SK-N-MC (cell line): ENCODE measurements around the gene B4GAT1.
"Not testable (repeated sequence)": the region's sequence is repeated elsewhere in the genome, so short reads cannot be mapped to it uniquely, and the experiment has no call there.

Experiments used
- DNase-seq: peaks from one replicate; pipeline ENCODE4 v3.0.0-alpha.2; 2011; ENCODE audit warnings: low read depth, low spot score
- H3K27ac ChIP-seq: fragments of 200-600 bp; sonication (generic); 2 replicates; pipeline ENCODE4 v1.5.1; 2016; ENCODE audit warnings: mixed run types
- H3K36me3 ChIP-seq: fragments of 200-600 bp; sonication (generic); 2 replicates; pipeline ENCODE4 v1.6.1; 2017; ENCODE audit warnings: antibody characterized with exemption, low read length, mixed read lengths; ENCODE audit not compliant: insufficient read depth
- H3K4me3 ChIP-seq: fragments of 200-600 bp; sonication (generic); 2 replicates; pipeline ENCODE4 v1.5.1; 2016
- H3K9ac ChIP-seq: fragments of 200-600 bp; sonication (generic); 2 replicates; pipeline ENCODE4 v1.8.0; 2017; ENCODE audit warnings: mixed run types, mixed read lengths; ENCODE audit not compliant: insufficient read length
- H3K9me3 ChIP-seq: fragments of 200-600 bp; sonication (generic); 2 replicates; pipeline ENCODE4 v1.6.1; 2017; ENCODE audit warnings: low read depth, mild to moderate bottlenecking, antibody characterized with exemption, low read length, moderate library complexity, mixed read lengths
- EZH2 ChIP-seq: fragments of 200-600 bp; sonication (generic); IDR thresholded peaks from one replicate; pipeline ENCODE4 v1.6.1; 2017; ENCODE audit warnings: antibody characterized with exemption
- FOXP2 ChIP-seq: optimal IDR thresholded peaks from 2 replicates; pipeline ENCODE3; 2011; ENCODE audit warnings: mild to moderate bottlenecking, moderate library complexity; ENCODE audit not compliant: insufficient read depth; ENCODE audit errors: extremely low read length, control extremely low read depth
- POLR2AphosphoS5 ChIP-seq: IDR thresholded peaks from 2 replicates; pipeline ENCODE4 v1.6.1; 2012; ENCODE audit warnings: mild to moderate bottlenecking, low read depth, low read length, borderline replicate concordance

B4GAT1 gene

DNA sequence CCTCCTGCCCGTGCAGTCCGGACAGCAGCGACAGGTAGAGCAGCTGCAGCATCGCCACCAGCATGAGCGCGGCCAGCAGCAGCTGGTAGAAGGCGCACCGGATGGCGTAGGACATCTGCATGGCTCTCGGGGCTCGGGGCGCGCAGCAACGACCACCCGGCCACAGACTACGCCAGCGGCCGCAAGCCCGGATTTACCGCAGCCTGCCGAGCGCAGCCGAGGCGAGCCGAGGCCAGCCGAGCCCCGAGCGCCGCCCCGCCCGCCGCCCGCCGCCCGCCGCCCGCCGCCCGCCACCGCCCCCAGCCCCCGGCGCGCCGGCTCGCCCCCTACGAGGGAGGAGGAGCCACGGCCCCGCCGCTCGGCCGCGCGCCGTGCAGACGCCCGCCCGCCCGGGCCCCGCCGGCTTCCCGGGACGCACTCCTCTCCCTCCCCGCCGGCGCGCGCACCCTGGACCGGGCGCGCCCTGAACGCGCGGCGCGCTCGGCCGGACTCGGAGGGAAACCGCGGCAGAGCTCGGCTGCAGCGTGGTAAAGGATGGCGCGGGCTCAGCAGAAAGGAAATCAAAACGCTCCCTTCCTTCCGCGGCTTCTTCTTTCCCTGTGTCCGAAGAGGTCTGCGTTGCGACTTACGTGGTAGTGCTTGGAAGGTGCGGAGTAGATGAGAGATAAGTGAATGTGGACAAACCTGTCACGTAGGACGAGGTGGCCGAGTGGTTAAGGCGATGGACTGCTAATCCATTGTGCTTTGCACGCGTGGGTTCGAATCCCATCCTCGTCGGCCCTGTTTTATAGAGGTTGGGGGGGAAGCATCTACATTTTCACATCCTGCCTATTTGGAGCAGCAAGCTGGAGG, at the start of gene B4GAT1:
Gene B4GAT1 (minus strand): TSS at position 205 of the 852 bp plus-strand sequence. CDS start 84 bp downstream, at position 121.
- H3K27ac ChIP-seq = peak within 1 kb of the TSS; percentile 88
- TF ChIP-seq FOXP2 (no peak), POLR2AphosphoS5 (peak; percentile 76), EZH2 (no peak)

GRCh38 chr11:66393954-66394353, 46.5 kb upstream of the B4GAT1 start:
- TF ChIP-seq EZH2 (no peak), FOXP2 (no peak), POLR2AphosphoS5 (no peak)
- no peak overlapping the region for H3K27ac ChIP-seq
- H3K36me3 ChIP-seq = no peaks in the 10 kb centered on the region
- no peak overlapping the region for H3K4me3 ChIP-seq
- H3K9ac ChIP-seq = no peak overlapping the region
- no peaks in the 10 kb centered on the region for H3K9me3 ChIP-seq
- no peak for DNase-seq

More for the DNA sequence above, at the start of gene B4GAT1:
- Histone ChIP-seq H3K36me3 (no peaks in the 10 kb centered on the region), H3K4me3 (peak within 1 kb of the TSS; percentile 96), H3K9me3 (no peaks in the 10 kb centered on the region), H3K9ac (peak within 1 kb of the TSS; percentile 90)
- DNase-seq = peak; percentile 78

- H3K27ac ChIP-seq = no peak overlapping the region
- TF ChIP-seq EZH2 = no peak
- no peak for TF ChIP-seq FOXP2
- TF ChIP-seq POLR2AphosphoS5 = no peak
Measured at GRCh38 chr11:66391322-66391721, 43.9 kb upstream of the B4GAT1 start.

DNA sequence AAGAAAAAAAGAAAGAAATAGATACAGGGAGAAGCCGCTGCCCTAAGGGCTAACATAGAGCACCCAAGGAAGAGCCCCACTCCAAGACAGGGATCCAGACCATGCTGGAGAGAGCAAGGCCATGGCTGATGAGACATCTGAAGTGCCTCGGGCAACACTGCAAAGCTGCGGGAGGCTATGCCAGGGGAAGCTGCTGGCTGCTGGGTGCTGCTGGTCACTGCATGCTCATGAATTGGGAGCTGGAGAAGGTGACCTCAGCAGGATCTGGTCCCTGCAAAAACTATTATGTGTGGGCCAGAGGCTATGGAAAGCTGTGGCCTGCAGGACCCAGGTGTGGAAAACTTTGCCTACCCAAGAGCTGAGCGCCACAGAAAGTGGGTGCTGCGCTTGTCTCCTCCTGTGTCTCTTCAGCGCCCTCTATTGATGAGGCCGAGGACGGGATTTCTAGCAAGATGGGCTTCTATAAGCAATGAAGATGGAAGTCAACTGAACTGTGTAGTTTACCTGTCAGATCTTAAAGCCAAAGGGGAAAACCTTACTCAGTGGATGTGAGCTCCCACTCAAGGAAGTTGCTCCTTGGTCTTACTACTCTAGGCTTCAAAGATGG, 41.5 kb upstream of the B4GAT1 start:
- DNase-seq = no peak
- Histone ChIP-seq H3K36me3 (no peaks in the 10 kb centered on the region), H3K9me3 (no peaks in the 10 kb centered on the region), H3K27ac (no peak overlapping the region), H3K4me3 (no peak overlapping the region), H3K9ac (no peak overlapping the region)
- TF ChIP-seq FOXP2 = no peak
- no peak for TF ChIP-seq POLR2AphosphoS5

More at GRCh38 chr11:66391322-66391721, 43.9 kb upstream of the B4GAT1 start:
- no peak overlapping the region for H3K9ac ChIP-seq
- DNase-seq = no peak
- no peaks in the 10 kb centered on the region for H3K9me3 ChIP-seq
- no peak overlapping the region for H3K4me3 ChIP-seq
- no peaks in the 10 kb centered on the region for H3K36me3 ChIP-seq

DNA sequence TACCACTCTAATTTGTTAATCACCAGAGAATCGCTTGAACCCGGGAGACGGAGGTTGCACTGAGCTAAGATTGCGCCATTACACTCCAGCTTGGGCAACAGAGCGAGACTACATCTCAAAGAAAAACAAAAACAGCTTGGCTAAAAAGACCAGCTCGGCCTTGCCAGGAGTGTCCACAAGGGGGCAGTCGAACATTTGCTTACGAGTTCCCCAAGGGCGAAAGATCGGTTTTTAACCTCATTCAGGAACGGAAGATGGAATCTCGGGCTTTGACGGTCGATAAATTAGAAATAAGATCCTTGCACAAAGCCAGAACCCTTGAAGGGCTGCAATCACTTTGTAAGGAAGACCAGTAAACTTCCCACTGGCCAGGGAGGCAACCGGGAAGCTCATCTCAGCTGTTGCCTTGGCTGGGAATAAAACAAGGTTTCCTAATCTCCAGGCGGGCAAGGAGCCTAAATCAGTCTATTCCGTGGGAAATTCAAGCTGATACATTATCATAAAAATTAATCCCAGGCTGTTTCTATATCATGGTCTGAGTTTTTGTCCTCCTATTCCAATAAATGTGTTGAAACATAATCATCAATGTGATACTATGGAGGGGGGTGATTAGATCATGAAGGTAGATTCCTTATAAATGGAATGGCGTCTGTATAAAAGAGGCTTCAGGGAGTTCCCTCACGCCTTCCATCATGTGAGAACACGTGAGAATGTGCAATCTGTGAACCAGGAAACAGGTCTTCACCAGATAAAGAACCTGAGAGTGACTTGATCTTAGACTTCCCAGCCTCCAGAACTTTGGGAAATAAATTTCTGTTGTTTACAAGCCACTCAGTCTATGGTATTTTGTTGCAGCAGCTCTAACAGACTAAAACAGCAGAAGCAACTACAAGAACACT, 39.0 kb upstream of the B4GAT1 start:
- H3K27ac ChIP-seq = no peak overlapping the region
- no peaks in the 10 kb centered on the region for H3K36me3 ChIP-seq
- H3K4me3 ChIP-seq = peak overlapping the region; percentile 78
- peak; percentile 57 for DNase-seq
- peak overlapping the region; percentile 73 for H3K9ac ChIP-seq
- no peaks in the 10 kb centered on the region for H3K9me3 ChIP-seq
- no peak for TF ChIP-seq EZH2
- no peak for TF ChIP-seq FOXP2
- no peak for TF ChIP-seq POLR2AphosphoS5

DNA sequence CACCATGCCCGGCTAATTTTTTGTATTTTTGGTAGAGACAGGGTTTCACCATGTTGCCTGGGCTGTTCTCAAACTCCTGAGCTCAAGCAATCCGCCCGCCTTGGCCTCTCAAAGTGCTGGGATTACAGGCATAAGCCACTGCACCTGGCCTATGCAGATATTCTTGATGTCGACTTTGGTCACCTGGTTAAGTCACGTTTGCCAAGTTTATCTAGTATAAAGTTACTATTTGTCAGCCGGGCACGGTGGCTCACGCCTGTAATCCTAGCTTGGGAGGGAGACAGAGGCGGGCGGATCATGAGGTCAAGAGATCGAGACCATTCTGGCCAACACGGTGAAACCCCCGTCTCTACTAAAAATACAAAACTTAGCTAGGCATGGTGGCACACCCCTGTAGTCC, 36.9 kb upstream of the B4GAT1 start:
- not testable (repeated sequence) for H3K4me3 ChIP-seq, H3K9me3 ChIP-seq, H3K27ac ChIP-seq, H3K36me3 ChIP-seq, DNase-seq, H3K9ac ChIP-seq

GRCh38 chr11:66380264-66380663, 32.8 kb upstream of the B4GAT1 start:
- H3K36me3 ChIP-seq, H3K9me3 ChIP-seq, H3K27ac ChIP-seq, DNase-seq, H3K4me3 ChIP-seq, H3K9ac ChIP-seq: not testable (repeated sequence)

GRCh38 chr11:66373690-66374287, 26.4 kb upstream of the B4GAT1 start:
- H3K36me3 ChIP-seq, H3K4me3 ChIP-seq, H3K9me3 ChIP-seq, DNase-seq: not testable (repeated sequence)
- Histone ChIP-seq H3K9ac (peak overlapping the region; percentile 32), H3K27ac (peak overlapping the region; percentile 8; the same call in 1 of the 2 replicates)
